Measurements from ENCODE around the gene SPECC1L. TPM values are rescaled to one million over a fixed set of nuclear protein-coding genes. Genes with fewer than 3 reads are reported as not detected.

Gene SPECC1L
- total RNA-seq, 1 experiment from 2014 or later: 14.1 TPM

DNA sequence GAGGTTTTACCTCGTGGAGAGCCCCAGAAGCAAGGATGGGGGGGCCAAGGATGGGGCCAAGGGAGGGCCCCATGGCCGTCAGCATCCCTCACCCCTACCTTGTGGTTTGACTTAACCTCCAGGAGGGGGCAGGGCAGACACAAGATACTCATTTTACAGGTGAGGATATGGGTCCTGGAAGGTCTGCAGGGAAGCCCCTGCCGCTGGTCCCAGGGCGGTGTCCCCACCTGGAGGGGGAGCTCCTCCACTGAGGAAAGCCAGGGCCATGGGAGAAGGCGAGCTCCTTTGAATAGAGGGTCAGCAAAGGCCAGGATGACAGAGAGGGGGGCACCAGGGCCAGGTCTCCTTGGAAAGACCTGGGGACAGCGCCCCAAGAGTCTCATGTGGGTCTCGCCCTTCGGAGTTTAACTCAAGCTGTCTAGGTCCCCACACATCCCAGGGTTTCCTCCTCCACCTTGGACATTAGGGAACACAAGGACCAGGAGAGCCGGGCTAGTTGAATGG lies 150.8 kb downstream of the SPECC1L start:
- ChIA-PET POLR2A (ENCODE audit: unreplicated experiment) (no interaction called here), CTCF (no interaction called here)
- H3F3A ChIP-seq (ENCODE audit: low read length, unreplicated experiment): no peaks in the 10 kb centered on the region
- intact Hi-C loops (cut with micrococcal nuclease): no loop called here
- no peaks in the 10 kb centered on the region for H3K79me2 ChIP-seq (ENCODE audit: low read length)
- BruUV-seq (replicated peaks): no TSS peak
- no peak overlapping the region for H3K27ac ChIP-seq (ENCODE audit: low read length)
- no peaks in the 10 kb centered on the region for H3K4me1 ChIP-seq (ENCODE audit: insufficient read depth, low read length)
- no peaks in the 10 kb centered on the region for H3K9me2 ChIP-seq (replicated peaks; ENCODE audit: low read length)
- H3K27me3 ChIP-seq (ENCODE audit: low read length): no peaks in the 10 kb centered on the region
- DNase-seq (peak; percentile 14), ATAC-seq (no peak; the same call in 1 of the 2 replicates)
- TF ChIP-seq, protein P1, sequence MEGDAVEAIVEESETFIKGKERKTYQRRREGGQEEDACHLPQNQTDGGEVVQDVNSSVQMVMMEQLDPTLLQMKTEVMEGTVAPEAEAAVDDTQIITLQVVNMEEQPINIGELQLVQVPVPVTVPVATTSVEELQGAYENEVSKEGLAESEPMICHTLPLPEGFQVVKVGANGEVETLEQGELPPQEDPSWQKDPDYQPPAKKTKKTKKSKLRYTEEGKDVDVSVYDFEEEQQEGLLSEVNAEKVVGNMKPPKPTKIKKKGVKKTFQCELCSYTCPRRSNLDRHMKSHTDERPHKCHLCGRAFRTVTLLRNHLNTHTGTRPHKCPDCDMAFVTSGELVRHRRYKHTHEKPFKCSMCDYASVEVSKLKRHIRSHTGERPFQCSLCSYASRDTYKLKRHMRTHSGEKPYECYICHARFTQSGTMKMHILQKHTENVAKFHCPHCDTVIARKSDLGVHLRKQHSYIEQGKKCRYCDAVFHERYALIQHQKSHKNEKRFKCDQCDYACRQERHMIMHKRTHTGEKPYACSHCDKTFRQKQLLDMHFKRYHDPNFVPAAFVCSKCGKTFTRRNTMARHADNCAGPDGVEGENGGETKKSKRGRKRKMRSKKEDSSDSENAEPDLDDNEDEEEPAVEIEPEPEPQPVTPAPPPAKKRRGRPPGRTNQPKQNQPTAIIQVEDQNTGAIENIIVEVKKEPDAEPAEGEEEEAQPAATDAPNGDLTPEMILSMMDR (conservative IDR thresholded peaks at IDR 0.05; ENCODE audit: low read depth, low read length): peak; percentile 51
- TF ChIP-seq EZH2 (IDR thresholded peaks at IDR 0.05; ENCODE audit: low read length, unreplicated experiment) (no peak), EZH2phosphoT487 (IDR thresholded peaks at IDR 0.05; ENCODE audit: borderline replicate concordance, low read length) (no peak)
- H3K36me3 ChIP-seq (ENCODE audit: low read depth, low read length): no peaks in the 10 kb centered on the region
- H3K4me2 ChIP-seq (ENCODE audit: low read length): no peak overlapping the region
- no peak overlapping the region for H3K9ac ChIP-seq (ENCODE audit: low read length)
- H4K20me1 ChIP-seq (ENCODE audit: low read length): no peaks in the 10 kb centered on the region
- H3K9me3 ChIP-seq (ENCODE audit: low read length): no peaks in the 10 kb centered on the region
- H2AFZ ChIP-seq (ENCODE audit: low read length): no peak overlapping the region
- no peak overlapping the region for H3K4me3 ChIP-seq (ENCODE audit: low read length)

- intact Hi-C loops (cut with micrococcal nuclease): loop anchor here (2.0 kb wide), 1 partner anchor 99 kb away; no protein-coding TSS in a partner anchor
- Histone ChIP-seq H2AFZ (ENCODE audit: low read length) (no peak overlapping the region), H3K27ac (ENCODE audit: low read length) (no peak overlapping the region), H3K27me3 (ENCODE audit: low read length) (no peaks in the 10 kb centered on the region), H3K4me1 (ENCODE audit: insufficient read depth, low read length) (no peaks in the 10 kb centered on the region), H3K9me3 (ENCODE audit: low read length) (no peaks in the 10 kb centered on the region), H3K79me2 (ENCODE audit: low read length) (no peaks in the 10 kb centered on the region), H3K9me2 (replicated peaks; ENCODE audit: low read length) (no peaks in the 10 kb centered on the region), H3K36me3 (ENCODE audit: low read depth, low read length) (no peaks in the 10 kb centered on the region), H3F3A (ENCODE audit: low read length, unreplicated experiment) (no peaks in the 10 kb centered on the region), H3K4me3 (ENCODE audit: low read length) (no peak overlapping the region), H4K20me1 (ENCODE audit: low read length) (no peaks in the 10 kb centered on the region), H3K4me2 (ENCODE audit: low read length) (no peak overlapping the region), H3K9ac (ENCODE audit: low read length) (no peak overlapping the region)
- no peak for TF ChIP-seq EZH2 (IDR thresholded peaks at IDR 0.05; ENCODE audit: low read length, unreplicated experiment)
- no peak for TF ChIP-seq EZH2phosphoT487 (IDR thresholded peaks at IDR 0.05; ENCODE audit: borderline replicate concordance, low read length)
- TF ChIP-seq, protein P1 (conservative IDR thresholded peaks at IDR 0.05; ENCODE audit: low read depth, low read length): no peak
- POLR2A ChIA-PET (ENCODE audit: unreplicated experiment): no interaction called here
- no peak for ATAC-seq
- CTCF ChIA-PET: no interaction called here
- no TSS peak for BruUV-seq (replicated peaks)
- no peak for DNase-seq
Observed at GRCh38 chr22:24422102-24422665, 151.6 kb downstream of the SPECC1L start.

GRCh38 chr22:24423519-24424000 lies 152.9 kb downstream of the SPECC1L start:
- Histone ChIP-seq H3K9me3 (ENCODE audit: low read length) (no peaks in the 10 kb centered on the region), H3K27ac (ENCODE audit: low read length) (no peak overlapping the region), H3K9me2 (replicated peaks; ENCODE audit: low read length) (no peaks in the 10 kb centered on the region), H4K20me1 (ENCODE audit: low read length) (no peaks in the 10 kb centered on the region), H3K79me2 (ENCODE audit: low read length) (no peaks in the 10 kb centered on the region), H2AFZ (ENCODE audit: low read length) (no peak overlapping the region), H3K4me1 (ENCODE audit: insufficient read depth, low read length) (no peaks in the 10 kb centered on the region), H3K36me3 (ENCODE audit: low read depth, low read length) (no peaks in the 10 kb centered on the region), H3K4me2 (ENCODE audit: low read length) (peak overlapping the region; percentile 81), H3F3A (ENCODE audit: low read length, unreplicated experiment) (no peaks in the 10 kb centered on the region), H3K9ac (ENCODE audit: low read length) (no peak overlapping the region), H3K27me3 (ENCODE audit: low read length) (no peaks in the 10 kb centered on the region), H3K4me3 (ENCODE audit: low read length) (peak overlapping the region; percentile 61)
- DNase-seq (peak; percentile 34), ATAC-seq (peak; percentile 67)
- intact Hi-C loops (cut with micrococcal nuclease): loop anchor here (2.0 kb wide), 1 partner anchor 97 kb away; no protein-coding TSS in a partner anchor
- no TSS peak for BruUV-seq (replicated peaks)
- POLR2A ChIA-PET (ENCODE audit: unreplicated experiment): no interaction called here
- CTCF ChIA-PET: interaction anchor here (0.7 kb wide), 1 partner anchor 98 kb away, joined by 3 read pairs; no protein-coding TSS in a partner anchor
- TF ChIP-seq EZH2phosphoT487 (IDR thresholded peaks at IDR 0.05; ENCODE audit: borderline replicate concordance, low read length): no peak
- TF ChIP-seq, protein P1 (conservative IDR thresholded peaks at IDR 0.05; ENCODE audit: low read depth, low read length): peak; percentile 63
- TF ChIP-seq EZH2 (IDR thresholded peaks at IDR 0.05; ENCODE audit: low read length, unreplicated experiment): no peak

Data from PC-3 (cell line).